Choroid plexus epithelial cell (primary cell): ENCODE data around the gene ASIP.
"Not testable (repeated sequence)": the region's sequence is repeated elsewhere in the genome, so short reads cannot be mapped to it uniquely, and the experiment has no call there.

ENCODE experiments used
- DNase-seq: peaks from one replicate; pipeline ENCODE4 v3.0.0-alpha.2; 2010; ENCODE audit warnings: low read depth
- H3K4me3 ChIP-seq: 2 replicates; pipeline ENCODE4 v1.5.1; 2011; ENCODE audit warnings: low read depth, mild to moderate bottlenecking, control low read depth, low read length, moderate library complexity
- TF ChIP-seq, protein P1 (sequence below): conservative IDR thresholded peaks from 2 replicates; pipeline ENCODE4 v1.5.1; 2011; ENCODE audit warnings: low read depth, mild to moderate bottlenecking, control low read depth, inconsistent platforms, low read length, moderate library complexity

Gene ASIP

GRCh38 chr20:34256629-34257124 lies 15.5 kb downstream of the ASIP start:
- no peak for DNase-seq
- TF ChIP-seq, protein P1, sequence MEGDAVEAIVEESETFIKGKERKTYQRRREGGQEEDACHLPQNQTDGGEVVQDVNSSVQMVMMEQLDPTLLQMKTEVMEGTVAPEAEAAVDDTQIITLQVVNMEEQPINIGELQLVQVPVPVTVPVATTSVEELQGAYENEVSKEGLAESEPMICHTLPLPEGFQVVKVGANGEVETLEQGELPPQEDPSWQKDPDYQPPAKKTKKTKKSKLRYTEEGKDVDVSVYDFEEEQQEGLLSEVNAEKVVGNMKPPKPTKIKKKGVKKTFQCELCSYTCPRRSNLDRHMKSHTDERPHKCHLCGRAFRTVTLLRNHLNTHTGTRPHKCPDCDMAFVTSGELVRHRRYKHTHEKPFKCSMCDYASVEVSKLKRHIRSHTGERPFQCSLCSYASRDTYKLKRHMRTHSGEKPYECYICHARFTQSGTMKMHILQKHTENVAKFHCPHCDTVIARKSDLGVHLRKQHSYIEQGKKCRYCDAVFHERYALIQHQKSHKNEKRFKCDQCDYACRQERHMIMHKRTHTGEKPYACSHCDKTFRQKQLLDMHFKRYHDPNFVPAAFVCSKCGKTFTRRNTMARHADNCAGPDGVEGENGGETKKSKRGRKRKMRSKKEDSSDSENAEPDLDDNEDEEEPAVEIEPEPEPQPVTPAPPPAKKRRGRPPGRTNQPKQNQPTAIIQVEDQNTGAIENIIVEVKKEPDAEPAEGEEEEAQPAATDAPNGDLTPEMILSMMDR = no peak
- no peak overlapping the region for H3K4me3 ChIP-seq

DNA sequence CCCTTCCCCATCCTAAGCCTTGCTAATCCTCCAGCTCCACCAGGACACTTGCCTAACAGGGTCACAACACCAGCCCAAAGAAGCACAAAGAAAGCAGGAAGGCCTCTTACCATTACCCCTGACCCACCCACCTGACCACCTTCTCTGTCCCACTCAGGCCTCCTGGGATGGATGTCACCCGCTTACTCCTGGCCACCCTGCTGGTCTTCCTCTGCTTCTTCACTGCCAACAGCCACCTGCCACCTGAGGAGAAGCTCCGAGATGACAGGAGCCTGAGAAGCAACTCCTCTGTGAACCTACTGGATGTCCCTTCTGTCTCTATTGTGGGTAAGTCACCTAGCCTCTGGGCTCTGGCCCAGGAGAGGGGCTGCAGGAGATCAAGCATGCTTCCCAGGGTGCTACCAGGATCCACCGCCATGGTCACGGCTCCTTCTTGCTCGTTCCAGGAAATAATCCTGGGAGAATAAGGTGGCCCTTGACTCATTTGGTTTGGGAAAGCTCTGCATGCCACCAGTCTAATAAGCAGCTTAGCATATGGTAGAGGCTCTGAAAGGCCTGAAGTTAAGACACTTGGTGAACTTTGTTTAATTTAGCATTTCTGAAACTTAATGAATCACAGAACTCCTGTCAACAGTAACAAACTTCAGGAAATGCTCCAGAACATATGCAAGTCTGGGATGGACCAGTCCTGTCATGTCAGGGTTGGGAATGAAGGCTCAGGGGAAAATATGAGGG lies 19.2 kb downstream of the ASIP start:
- TF ChIP-seq, protein P1 = no peak
- DNase-seq = no peak
- no peak overlapping the region for H3K4me3 ChIP-seq

- no peak overlapping the region for H3K4me3 ChIP-seq
- TF ChIP-seq, protein P1 = no peak
- peak; percentile 83 for DNase-seq
Measured at GRCh38 chr20:34262488-34263288, 21.5 kb downstream of the ASIP start.

- not testable (repeated sequence) for DNase-seq, H3K4me3 ChIP-seq
Measured at GRCh38 chr20:34263468-34263867, 22.2 kb downstream of the ASIP start.

GRCh38 chr20:34264141-34264540 lies 22.9 kb downstream of the ASIP start:
- TF ChIP-seq, protein P1 = no peak
- H3K4me3 ChIP-seq = no peak overlapping the region
- no peak for DNase-seq

- TF ChIP-seq, protein P1 = no peak
- DNase-seq = no peak
- H3K4me3 ChIP-seq = no peak overlapping the region
Measured at GRCh38 chr20:34268145-34268544, 26.9 kb downstream of the ASIP start.

DNA sequence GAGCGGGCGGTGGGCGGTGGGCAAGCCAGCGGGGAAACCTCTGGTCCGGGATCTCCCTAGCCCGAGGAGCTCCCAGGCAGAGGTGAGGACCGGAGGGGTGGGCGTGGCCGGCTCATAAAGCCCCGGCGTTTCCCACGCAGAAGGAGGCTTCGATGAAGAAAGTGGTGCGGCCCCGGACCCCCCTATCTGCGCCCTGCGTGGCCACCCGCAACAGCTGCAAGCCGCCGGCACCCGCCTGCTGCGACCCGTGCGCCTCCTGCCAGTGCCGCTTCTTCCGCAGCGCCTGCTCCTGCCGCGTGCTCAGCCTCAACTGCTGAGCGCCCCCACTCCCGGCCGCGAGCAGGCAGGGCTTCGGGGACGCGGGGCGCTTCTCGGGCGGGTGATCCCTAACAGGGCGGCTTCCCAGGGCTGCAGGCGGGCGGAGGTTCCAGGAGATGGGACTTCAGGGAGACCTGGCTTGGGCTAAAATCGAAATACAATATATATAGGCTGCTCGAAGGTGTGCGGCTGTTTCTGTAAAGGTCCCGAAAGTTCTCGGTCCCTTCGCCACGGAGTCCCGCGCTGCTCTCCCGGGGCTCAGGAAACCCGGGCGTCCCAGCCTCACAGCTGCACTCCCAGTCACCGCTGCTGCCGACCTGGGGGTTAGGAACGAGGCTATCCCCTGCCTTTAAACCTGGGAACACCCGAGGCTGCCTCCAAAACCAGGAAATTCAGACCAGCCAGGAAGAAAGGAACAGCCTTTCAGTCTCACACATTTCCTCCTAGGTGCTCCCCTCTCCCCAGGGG lies 27.8 kb downstream of the ASIP start:
- DNase-seq = peak; percentile 48
- H3K4me3 ChIP-seq = peak overlapping the region; percentile 47
- TF ChIP-seq, protein P1 = no peak
